HL-60 (cell line): ENCODE measurements around the gene KLF9.

Experiments
- DNase-seq, 2 experiments: peaks; one replicate each; pipeline ENCODE4 v3.0.0-alpha.2; 2010 to 2020; ENCODE audit warnings: low read depth in 1 of 2, low spot score in 1 of 2
- H3K27ac ChIP-seq: fragments of 250-450 bp; sonication (Bioruptor Pico); replicated peaks from 2 replicates; pipeline ENCODE4 v1.5.1; 2020; ENCODE audit warnings: mild to moderate bottlenecking, moderate library complexity
- H3K27me3 ChIP-seq: fragments of 250-450 bp; sonication (Bioruptor Pico); 2 replicates; pipeline ENCODE4 v1.5.1; 2021; ENCODE audit warnings: mild to moderate bottlenecking, moderate library complexity; ENCODE audit not compliant: insufficient read depth, poor library complexity, severe bottlenecking
- H3K4me3 ChIP-seq: replicated peaks from 2 replicates; pipeline ENCODE4 v1.5.1; 2011; ENCODE audit warnings: mild to moderate bottlenecking, control low read depth, low read length; ENCODE audit not compliant: insufficient read depth
- GABPA ChIP-seq: IDR thresholded peaks from 2 replicates; pipeline ENCODE4 v1.6.1; 2012; ENCODE audit warnings: low read depth
- POLR2AphosphoS5 ChIP-seq: IDR thresholded peaks from 2 replicates; pipeline ENCODE4 v1.6.1; 2012; ENCODE audit warnings: low read depth
- SPI1 ChIP-seq: IDR thresholded peaks from 2 replicates; pipeline ENCODE4 v1.6.1; 2012; ENCODE audit warnings: low read depth, mild to moderate bottlenecking, borderline replicate concordance
- TF ChIP-seq, protein P1 (sequence below): IDR thresholded peaks from 2 replicates; pipeline ENCODE4 v1.6.1; 2012; ENCODE audit warnings: low read depth; ENCODE audit not compliant: insufficient replicate concordance
- TF ChIP-seq, protein P2 (sequence below): IDR thresholded peaks from one replicate; pipeline ENCODE4 v1.5.1; 2011; ENCODE audit warnings: low read length, control low read depth, inconsistent platforms; ENCODE audit not compliant: insufficient read depth

KLF9 gene

DNA sequence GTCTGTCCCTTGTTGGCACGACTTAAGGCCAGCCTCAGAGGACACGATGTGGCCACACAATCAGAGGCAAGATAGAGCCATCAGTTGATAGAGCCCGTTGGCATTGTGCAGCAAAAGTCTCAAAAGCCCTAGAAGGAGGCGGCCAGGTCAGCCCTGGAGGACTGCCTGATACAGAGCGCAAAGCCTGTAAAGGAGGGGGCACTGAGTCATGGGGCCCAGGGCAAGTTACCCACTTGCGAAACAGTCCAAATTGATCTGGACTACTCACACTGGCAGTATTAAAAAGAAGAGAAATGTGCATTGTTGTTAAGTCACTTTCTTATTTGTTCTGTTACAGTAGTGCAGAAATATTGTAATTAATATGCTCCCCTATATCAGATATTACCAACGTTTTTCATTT, 51.5 kb downstream of the KLF9 start:
- Histone ChIP-seq H3K27me3 (no peaks in the 10 kb centered on the region), H3K4me3 (no peak overlapping the region), H3K27ac (no peak overlapping the region)
- TF ChIP-seq, protein P1, sequence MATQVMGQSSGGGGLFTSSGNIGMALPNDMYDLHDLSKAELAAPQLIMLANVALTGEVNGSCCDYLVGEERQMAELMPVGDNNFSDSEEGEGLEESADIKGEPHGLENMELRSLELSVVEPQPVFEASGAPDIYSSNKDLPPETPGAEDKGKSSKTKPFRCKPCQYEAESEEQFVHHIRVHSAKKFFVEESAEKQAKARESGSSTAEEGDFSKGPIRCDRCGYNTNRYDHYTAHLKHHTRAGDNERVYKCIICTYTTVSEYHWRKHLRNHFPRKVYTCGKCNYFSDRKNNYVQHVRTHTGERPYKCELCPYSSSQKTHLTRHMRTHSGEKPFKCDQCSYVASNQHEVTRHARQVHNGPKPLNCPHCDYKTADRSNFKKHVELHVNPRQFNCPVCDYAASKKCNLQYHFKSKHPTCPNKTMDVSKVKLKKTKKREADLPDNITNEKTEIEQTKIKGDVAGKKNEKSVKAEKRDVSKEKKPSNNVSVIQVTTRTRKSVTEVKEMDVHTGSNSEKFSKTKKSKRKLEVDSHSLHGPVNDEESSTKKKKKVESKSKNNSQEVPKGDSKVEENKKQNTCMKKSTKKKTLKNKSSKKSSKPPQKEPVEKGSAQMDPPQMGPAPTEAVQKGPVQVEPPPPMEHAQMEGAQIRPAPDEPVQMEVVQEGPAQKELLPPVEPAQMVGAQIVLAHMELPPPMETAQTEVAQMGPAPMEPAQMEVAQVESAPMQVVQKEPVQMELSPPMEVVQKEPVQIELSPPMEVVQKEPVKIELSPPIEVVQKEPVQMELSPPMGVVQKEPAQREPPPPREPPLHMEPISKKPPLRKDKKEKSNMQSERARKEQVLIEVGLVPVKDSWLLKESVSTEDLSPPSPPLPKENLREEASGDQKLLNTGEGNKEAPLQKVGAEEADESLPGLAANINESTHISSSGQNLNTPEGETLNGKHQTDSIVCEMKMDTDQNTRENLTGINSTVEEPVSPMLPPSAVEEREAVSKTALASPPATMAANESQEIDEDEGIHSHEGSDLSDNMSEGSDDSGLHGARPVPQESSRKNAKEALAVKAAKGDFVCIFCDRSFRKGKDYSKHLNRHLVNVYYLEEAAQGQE: no peak
- DNase-seq: no peak

DNA sequence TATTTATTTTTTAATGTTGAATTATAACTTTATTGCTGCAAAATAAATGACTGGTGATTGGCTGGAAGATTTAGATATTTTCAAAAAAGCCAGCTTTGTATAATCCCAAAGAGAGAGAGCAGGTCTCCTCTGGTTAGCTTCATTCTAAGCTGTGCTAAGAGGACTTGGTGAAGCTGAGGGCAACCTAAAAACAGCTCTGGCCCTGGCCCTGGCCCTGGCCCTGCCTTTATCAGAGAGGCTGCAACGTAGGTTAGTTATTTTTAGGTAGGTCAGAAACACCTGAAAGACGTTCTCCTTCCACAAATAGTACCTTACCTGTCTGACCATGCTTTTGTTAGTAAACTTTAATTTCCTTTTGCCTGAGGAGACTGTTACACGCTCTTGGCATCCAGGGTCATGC, 58.7 kb downstream of the KLF9 start:
- no peak for TF ChIP-seq GABPA
- TF ChIP-seq SPI1: no peak
- DNase-seq: no peak
- Histone ChIP-seq H3K4me3 (no peak overlapping the region), H3K27me3 (no peaks in the 10 kb centered on the region), H3K27ac (no peak overlapping the region; the same call in 1 of the 2 replicates)

DNA sequence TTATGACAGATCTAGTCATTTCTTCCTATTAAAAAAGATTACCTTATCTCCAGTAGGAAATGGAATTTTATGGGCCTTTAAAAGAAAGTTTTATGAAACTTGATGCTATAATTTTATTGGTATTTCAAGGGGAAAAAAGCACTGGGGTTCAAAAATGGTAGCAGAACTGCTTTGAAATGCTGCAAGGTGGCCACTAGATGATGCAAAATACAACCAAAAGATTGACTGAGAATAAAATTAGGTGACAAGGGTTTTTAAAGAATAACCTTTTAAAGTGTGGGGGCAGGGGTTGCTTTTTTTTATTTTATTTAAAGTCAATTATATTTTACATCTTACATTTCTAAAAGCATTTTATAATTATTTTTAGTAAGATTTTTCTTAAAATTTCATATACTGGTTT, 61.7 kb downstream of the KLF9 start:
- DNase-seq: no peak
- no peak overlapping the region for H3K4me3 ChIP-seq
- no peak overlapping the region for H3K27ac ChIP-seq
- TF ChIP-seq POLR2AphosphoS5 (no peak), GABPA (no peak), SPI1 (no peak)
- TF ChIP-seq, protein P1: no peak
- TF ChIP-seq, protein P2, sequence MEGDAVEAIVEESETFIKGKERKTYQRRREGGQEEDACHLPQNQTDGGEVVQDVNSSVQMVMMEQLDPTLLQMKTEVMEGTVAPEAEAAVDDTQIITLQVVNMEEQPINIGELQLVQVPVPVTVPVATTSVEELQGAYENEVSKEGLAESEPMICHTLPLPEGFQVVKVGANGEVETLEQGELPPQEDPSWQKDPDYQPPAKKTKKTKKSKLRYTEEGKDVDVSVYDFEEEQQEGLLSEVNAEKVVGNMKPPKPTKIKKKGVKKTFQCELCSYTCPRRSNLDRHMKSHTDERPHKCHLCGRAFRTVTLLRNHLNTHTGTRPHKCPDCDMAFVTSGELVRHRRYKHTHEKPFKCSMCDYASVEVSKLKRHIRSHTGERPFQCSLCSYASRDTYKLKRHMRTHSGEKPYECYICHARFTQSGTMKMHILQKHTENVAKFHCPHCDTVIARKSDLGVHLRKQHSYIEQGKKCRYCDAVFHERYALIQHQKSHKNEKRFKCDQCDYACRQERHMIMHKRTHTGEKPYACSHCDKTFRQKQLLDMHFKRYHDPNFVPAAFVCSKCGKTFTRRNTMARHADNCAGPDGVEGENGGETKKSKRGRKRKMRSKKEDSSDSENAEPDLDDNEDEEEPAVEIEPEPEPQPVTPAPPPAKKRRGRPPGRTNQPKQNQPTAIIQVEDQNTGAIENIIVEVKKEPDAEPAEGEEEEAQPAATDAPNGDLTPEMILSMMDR: no peak
- no peaks in the 10 kb centered on the region for H3K27me3 ChIP-seq

DNA sequence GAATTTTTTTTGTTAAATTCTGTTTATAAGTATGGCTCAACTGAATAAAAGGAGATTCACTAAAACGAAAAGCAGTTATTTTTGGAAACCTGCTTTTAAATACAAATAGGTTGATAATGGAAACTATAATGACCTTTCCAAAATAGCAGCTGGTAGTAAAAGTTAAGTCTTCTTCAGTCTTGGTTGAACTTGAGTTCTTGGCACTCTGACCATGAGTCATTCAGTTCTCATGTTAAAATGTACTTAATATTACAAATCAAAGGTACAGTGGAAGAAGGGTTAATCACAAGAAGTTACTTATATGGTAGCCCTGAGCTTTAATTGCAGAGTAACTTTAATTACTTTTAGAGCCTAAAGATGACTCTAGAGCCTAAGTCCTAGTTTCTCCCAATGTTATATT, 62.1 kb downstream of the KLF9 start:
- TF ChIP-seq, protein P1: no peak
- TF ChIP-seq GABPA (no peak), SPI1 (no peak), POLR2AphosphoS5 (no peak)
- TF ChIP-seq, protein P2: no peak

More for the DNA sequence above, 62.1 kb downstream of the KLF9 start:
- H3K4me3 ChIP-seq: no peak overlapping the region
- H3K27me3 ChIP-seq: no peaks in the 10 kb centered on the region
- DNase-seq: no peak
- no peak overlapping the region for H3K27ac ChIP-seq
